Measurements from ENCODE around the gene FAM241B.

FAM241B gene

DNA sequence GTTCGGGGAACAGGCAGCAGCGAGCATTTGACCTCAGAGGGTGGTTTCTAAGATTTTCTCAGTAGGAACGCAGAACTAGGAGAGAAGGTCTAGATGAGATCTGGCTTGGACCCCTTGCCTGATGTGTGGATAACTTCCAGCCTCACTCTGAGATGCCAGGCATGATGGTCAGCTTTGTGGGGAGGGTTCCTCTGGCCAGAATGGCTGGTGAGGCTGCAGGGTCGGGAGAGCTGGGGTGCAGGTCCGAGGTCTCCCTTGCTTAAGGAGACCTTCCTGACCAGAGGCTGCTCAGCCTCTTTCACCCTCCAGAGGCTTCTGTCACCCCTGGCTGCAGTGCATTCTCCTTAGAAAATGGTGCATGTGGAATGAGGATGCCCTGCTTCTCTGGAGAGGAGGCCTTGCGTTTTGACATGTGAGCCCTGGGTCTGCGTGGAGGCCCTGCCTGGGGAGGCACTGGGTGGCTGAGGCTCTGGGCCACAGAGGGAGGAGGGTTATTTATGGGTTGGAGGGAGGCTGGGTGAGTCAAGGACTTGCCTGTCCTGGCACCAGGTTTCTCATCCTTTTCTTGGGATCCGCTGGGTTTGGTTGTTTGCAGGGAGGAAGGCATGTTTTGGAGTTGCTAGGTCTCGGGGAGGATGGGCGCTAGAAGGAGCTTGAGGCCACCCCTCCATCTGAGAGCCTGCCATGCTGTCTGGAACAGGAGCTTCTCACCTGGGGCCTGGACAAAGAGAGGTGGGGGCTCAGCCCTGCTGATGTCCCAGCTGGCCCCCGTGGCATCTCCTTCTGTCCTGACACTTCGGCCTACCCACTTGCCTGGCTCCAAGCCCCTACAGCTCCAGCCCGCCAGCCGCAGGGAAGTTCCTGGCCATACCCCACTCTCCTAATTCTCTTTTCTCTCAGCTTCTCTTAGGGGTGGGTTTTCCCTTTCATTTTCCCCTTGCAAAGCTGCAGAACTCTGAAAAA is 3.9 kb downstream of the FAM241B start:
- TF ChIP-seq FOXP2 (optimal IDR thresholded peaks at IDR 0.05; ENCODE audit: borderline replicate concordance, extremely low read depth, extremely low read length, insufficient read depth) (no peak), SIN3A (IDR thresholded peaks at IDR 0.05; ENCODE audit: borderline replicate concordance, insufficient read depth, low read length) (no peak), POLR2AphosphoS5 (IDR thresholded peaks at IDR 0.05; ENCODE audit: low read depth, low read length) (no peak), TAF1 (IDR thresholded peaks at IDR 0.05; ENCODE audit: borderline replicate concordance, insufficient read depth, low read length) (no peak)
- TF ChIP-seq, protein P1, sequence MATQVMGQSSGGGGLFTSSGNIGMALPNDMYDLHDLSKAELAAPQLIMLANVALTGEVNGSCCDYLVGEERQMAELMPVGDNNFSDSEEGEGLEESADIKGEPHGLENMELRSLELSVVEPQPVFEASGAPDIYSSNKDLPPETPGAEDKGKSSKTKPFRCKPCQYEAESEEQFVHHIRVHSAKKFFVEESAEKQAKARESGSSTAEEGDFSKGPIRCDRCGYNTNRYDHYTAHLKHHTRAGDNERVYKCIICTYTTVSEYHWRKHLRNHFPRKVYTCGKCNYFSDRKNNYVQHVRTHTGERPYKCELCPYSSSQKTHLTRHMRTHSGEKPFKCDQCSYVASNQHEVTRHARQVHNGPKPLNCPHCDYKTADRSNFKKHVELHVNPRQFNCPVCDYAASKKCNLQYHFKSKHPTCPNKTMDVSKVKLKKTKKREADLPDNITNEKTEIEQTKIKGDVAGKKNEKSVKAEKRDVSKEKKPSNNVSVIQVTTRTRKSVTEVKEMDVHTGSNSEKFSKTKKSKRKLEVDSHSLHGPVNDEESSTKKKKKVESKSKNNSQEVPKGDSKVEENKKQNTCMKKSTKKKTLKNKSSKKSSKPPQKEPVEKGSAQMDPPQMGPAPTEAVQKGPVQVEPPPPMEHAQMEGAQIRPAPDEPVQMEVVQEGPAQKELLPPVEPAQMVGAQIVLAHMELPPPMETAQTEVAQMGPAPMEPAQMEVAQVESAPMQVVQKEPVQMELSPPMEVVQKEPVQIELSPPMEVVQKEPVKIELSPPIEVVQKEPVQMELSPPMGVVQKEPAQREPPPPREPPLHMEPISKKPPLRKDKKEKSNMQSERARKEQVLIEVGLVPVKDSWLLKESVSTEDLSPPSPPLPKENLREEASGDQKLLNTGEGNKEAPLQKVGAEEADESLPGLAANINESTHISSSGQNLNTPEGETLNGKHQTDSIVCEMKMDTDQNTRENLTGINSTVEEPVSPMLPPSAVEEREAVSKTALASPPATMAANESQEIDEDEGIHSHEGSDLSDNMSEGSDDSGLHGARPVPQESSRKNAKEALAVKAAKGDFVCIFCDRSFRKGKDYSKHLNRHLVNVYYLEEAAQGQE (IDR thresholded peaks at IDR 0.05; ENCODE audit: insufficient read depth in 1 of 2, low read depth in 2 of 2, low read length in 2 of 2) = no peak

DNA sequence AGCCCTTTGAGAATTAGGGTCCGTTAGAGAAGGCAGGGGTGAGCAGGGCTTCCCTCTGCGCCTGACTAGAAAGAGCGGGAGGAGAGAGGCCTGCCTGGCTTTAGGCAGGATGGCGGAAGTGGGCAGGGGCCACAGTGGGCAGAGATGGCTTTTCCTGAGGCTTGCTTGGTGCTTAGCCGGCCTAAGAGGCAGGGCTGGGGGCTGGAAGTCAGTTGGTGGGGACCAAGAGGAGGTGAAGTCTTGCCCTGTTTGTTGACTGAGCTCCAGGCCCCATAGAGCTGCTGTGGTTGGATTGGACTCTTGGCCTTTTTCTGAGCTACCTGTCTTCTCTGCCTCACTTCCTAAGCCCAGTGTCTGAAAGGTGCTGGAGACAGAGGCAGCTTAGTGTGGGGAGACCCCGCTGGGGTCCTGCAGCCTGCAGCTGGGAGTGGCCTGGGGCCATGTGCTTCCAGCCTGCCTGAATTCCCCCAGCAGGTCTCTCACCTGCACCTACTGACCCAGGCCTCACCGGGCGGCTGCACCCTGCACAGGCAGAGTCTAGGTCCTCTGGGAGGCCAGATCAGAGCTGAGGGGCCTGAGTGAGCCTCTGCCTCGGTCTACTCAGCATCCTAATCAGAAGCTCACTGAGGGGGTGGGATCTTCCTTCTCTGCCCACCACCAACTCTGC is 4.8 kb downstream of the FAM241B start:
- no peak for TF ChIP-seq SIN3A (IDR thresholded peaks at IDR 0.05; ENCODE audit: borderline replicate concordance, insufficient read depth, low read length)
- TF ChIP-seq FOXP2 (optimal IDR thresholded peaks at IDR 0.05; ENCODE audit: borderline replicate concordance, extremely low read depth, extremely low read length, insufficient read depth) = no peak
- TF ChIP-seq TAF1 (IDR thresholded peaks at IDR 0.05; ENCODE audit: borderline replicate concordance, insufficient read depth, low read length) = no peak
- TF ChIP-seq POLR2AphosphoS5 (IDR thresholded peaks at IDR 0.05; ENCODE audit: low read depth, low read length) = no peak
- TF ChIP-seq, protein P1 (IDR thresholded peaks at IDR 0.05; ENCODE audit: insufficient read depth in 1 of 2, low read depth in 2 of 2, low read length in 2 of 2) = no peak

GRCh38 chr10:69635428-69636272 is 5.6 kb downstream of the FAM241B start:
- TF ChIP-seq FOXP2 (optimal IDR thresholded peaks at IDR 0.05; ENCODE audit: borderline replicate concordance, extremely low read depth, extremely low read length, insufficient read depth) = no peak

GRCh38 chr10:69636273-69636575 is 6.2 kb downstream of the FAM241B start:
- no peak for TF ChIP-seq FOXP2 (optimal IDR thresholded peaks at IDR 0.05; ENCODE audit: borderline replicate concordance, extremely low read depth, extremely low read length, insufficient read depth)
- TF ChIP-seq TAF1 (IDR thresholded peaks at IDR 0.05; ENCODE audit: borderline replicate concordance, insufficient read depth, low read length) = no peak
- no peak for TF ChIP-seq SIN3A (IDR thresholded peaks at IDR 0.05; ENCODE audit: borderline replicate concordance, insufficient read depth, low read length)
- TF ChIP-seq, protein P1 (IDR thresholded peaks at IDR 0.05; ENCODE audit: insufficient read depth in 1 of 2, low read depth in 2 of 2, low read length in 2 of 2) = no peak
- TF ChIP-seq POLR2AphosphoS5 (IDR thresholded peaks at IDR 0.05; ENCODE audit: low read depth, low read length) = no peak
